GM19467 (cell line): ENCODE measurements around the gene CSNK1G3.

Experiments
- ATAC-seq: cut with Tn5 transposase; IDR thresholded peaks from one replicate; pipeline ENCODE4 v1.9.1; 2021; ENCODE audit warnings: mild to moderate bottlenecking, moderate library complexity; ENCODE audit not compliant: unreplicated experiment

Gene CSNK1G3

GRCh38 chr5:123512611-123513461, 859 bp downstream of the CSNK1G3 start:
- ATAC-seq = peak; percentile 4

GRCh38 chr5:123514615-123515355, 2.8 kb downstream of the CSNK1G3 start:
- no peak for ATAC-seq

GRCh38 chr5:123515904-123516303, 3.9 kb downstream of the CSNK1G3 start:
- ATAC-seq = no peak

- ATAC-seq = no peak
Observed at GRCh38 chr5:123517476-123517875, 5.5 kb downstream of the CSNK1G3 start.

GRCh38 chr5:123518111-123518510, 6.1 kb downstream of the CSNK1G3 start:
- no peak for ATAC-seq

- peak; percentile 69 for ATAC-seq
Observed at GRCh38 chr5:123520677-123521247, 8.8 kb downstream of the CSNK1G3 start.

GRCh38 chr5:123524146-123524545, 12.2 kb downstream of the CSNK1G3 start:
- ATAC-seq = no peak

- no peak for ATAC-seq
Observed at GRCh38 chr5:123527190-123527589, 15.2 kb downstream of the CSNK1G3 start.

GRCh38 chr5:123528065-123528464, 16.1 kb downstream of the CSNK1G3 start:
- no peak for ATAC-seq

- no peak for ATAC-seq
Observed at GRCh38 chr5:123528878-123529277, 16.9 kb downstream of the CSNK1G3 start.

GRCh38 chr5:123530728-123531127, 18.8 kb downstream of the CSNK1G3 start:
- no peak for ATAC-seq

- no peak for ATAC-seq
Observed at GRCh38 chr5:123535648-123536047, 23.7 kb downstream of the CSNK1G3 start.

- ATAC-seq = no peak
Observed at GRCh38 chr5:123537256-123537655, 25.3 kb downstream of the CSNK1G3 start.

GRCh38 chr5:123537845-123538244, 25.9 kb downstream of the CSNK1G3 start:
- no peak for ATAC-seq

GRCh38 chr5:123538670-123539459, 26.9 kb downstream of the CSNK1G3 start:
- no peak for ATAC-seq

- no peak for ATAC-seq
Observed at GRCh38 chr5:123540534-123540933, 28.6 kb downstream of the CSNK1G3 start.

GRCh38 chr5:123543438-123543837, 31.5 kb downstream of the CSNK1G3 start:
- no peak for ATAC-seq

GRCh38 chr5:123545506-123545905, 33.5 kb downstream of the CSNK1G3 start:
- ATAC-seq = no peak

GRCh38 chr5:123546657-123547056, 34.7 kb downstream of the CSNK1G3 start:
- no peak for ATAC-seq

- ATAC-seq = peak; percentile 99
Observed at GRCh38 chr5:123549256-123549904, 37.4 kb downstream of the CSNK1G3 start.
